ENCODE data around the gene MSRB3.

- TF ChIP-seq REST (IDR thresholded peaks at IDR 0.05; ENCODE audit: insufficient read depth in 1 of 2, low read depth in 2 of 2, low read length in 2 of 2) (no peak), TAF1 (IDR thresholded peaks at IDR 0.05; ENCODE audit: borderline replicate concordance, insufficient read depth, low read length) (no peak), SIN3A (IDR thresholded peaks at IDR 0.05; ENCODE audit: borderline replicate concordance, insufficient read depth, low read length) (no peak)
Measured at GRCh38 chr12:65497660-65498059, 219.2 kb downstream of the MSRB3 start.
